ENCODE measurements around the gene PCLO.

Gene PCLO

GRCh38 chr7:83118347-83119025, 44.2 kb downstream of the PCLO start:
- peaks cover 20% of the 10 kb centered on the region for H3K36me3 Mint-ChIP-seq (ENCODE audit: low read depth)
- no peaks in the 10 kb centered on the region for H3K27me3 Mint-ChIP-seq (ENCODE audit: low read depth)
- TF ChIP-seq CTCF (IDR thresholded peaks at IDR 0.05; ENCODE audit: unreplicated experiment in 3 of 3) = no peak
- no peak overlapping the region for H3K4me3 Mint-ChIP-seq
- H3K27ac Mint-ChIP-seq = no peak overlapping the region
- peaks cover 18% of the 10 kb centered on the region for H3K9me3 Mint-ChIP-seq
- no peaks in the 10 kb centered on the region for H3K4me1 Mint-ChIP-seq

GRCh38 chr7:83117466-83117865, 45.2 kb downstream of the PCLO start:
- Mint-ChIP-seq H3K36me3 (ENCODE audit: low read depth) (peaks cover 20% of the 10 kb centered on the region), H3K9me3 (peaks cover 15% of the 10 kb centered on the region), H3K27me3 (ENCODE audit: low read depth) (no peaks in the 10 kb centered on the region), H3K27ac (no peak overlapping the region), H3K4me1 (no peaks in the 10 kb centered on the region), H3K4me3 (no peak overlapping the region)
- TF ChIP-seq CTCF (IDR thresholded peaks at IDR 0.05; ENCODE audit: unreplicated experiment in 3 of 3) = no peak

- H3K36me3 Mint-ChIP-seq (ENCODE audit: low read depth) = no peaks in the 10 kb centered on the region
- no peak for TF ChIP-seq CTCF (IDR thresholded peaks at IDR 0.05; ENCODE audit: unreplicated experiment in 3 of 3)
- no peaks in the 10 kb centered on the region for H3K4me1 Mint-ChIP-seq
- no peak overlapping the region for H3K27ac Mint-ChIP-seq
- H3K9me3 Mint-ChIP-seq = no peaks in the 10 kb centered on the region
- H3K27me3 Mint-ChIP-seq (ENCODE audit: low read depth) = no peaks in the 10 kb centered on the region
- H3K4me3 Mint-ChIP-seq = no peak overlapping the region
These were observed 51.3 kb downstream of the PCLO start for GRCh38 chr7:83111391-83111790.

GRCh38 chr7:83109352-83109751, 53.3 kb downstream of the PCLO start:
- H3K4me3 Mint-ChIP-seq = no peak overlapping the region
- H3K4me1 Mint-ChIP-seq = no peaks in the 10 kb centered on the region

GRCh38 chr7:83105948-83106347, 56.7 kb downstream of the PCLO start:
- H3K9me3 Mint-ChIP-seq = no peaks in the 10 kb centered on the region

More at GRCh38 chr7:83109352-83109751, 53.3 kb downstream of the PCLO start:
- no peak for TF ChIP-seq CTCF (IDR thresholded peaks at IDR 0.05; ENCODE audit: unreplicated experiment in 3 of 3)
- no peaks in the 10 kb centered on the region for H3K9me3 Mint-ChIP-seq
- H3K27me3 Mint-ChIP-seq (ENCODE audit: low read depth) = no peaks in the 10 kb centered on the region
- H3K36me3 Mint-ChIP-seq (ENCODE audit: low read depth) = no peaks in the 10 kb centered on the region
- no peak overlapping the region for H3K27ac Mint-ChIP-seq

More at GRCh38 chr7:83105948-83106347, 56.7 kb downstream of the PCLO start:
- no peaks in the 10 kb centered on the region for H3K4me1 Mint-ChIP-seq
- no peak for TF ChIP-seq CTCF (IDR thresholded peaks at IDR 0.05; ENCODE audit: unreplicated experiment in 3 of 3)
- H3K27me3 Mint-ChIP-seq (ENCODE audit: low read depth) = no peaks in the 10 kb centered on the region
- H3K4me3 Mint-ChIP-seq = no peak overlapping the region
- H3K36me3 Mint-ChIP-seq (ENCODE audit: low read depth) = no peaks in the 10 kb centered on the region
- H3K27ac Mint-ChIP-seq = no peak overlapping the region

Measured in nephron (organoid).